DOHH2 (cell line): Measurements from ENCODE around the gene GALR1.

Experiments used
- EZH2phosphoT487 ChIP-seq: fragments of 200-600 bp; sonication (generic); IDR thresholded peaks from 2 replicates; pipeline ENCODE4 v1.6.1; 2017; ENCODE audit warnings: borderline replicate concordance, mild to moderate bottlenecking, antibody characterized with exemption, low read length, moderate library complexity, mixed read lengths
- TF ChIP-seq, protein P1 (sequence below): fragments of 200-600 bp; sonication (generic); IDR thresholded peaks from one replicate; pipeline ENCODE4 v1.5.1; 2014; ENCODE audit warnings: antibody characterized with exemption, mild to moderate bottlenecking, low read depth, low read length; ENCODE audit not compliant: poor library complexity, severe bottlenecking

DNA sequence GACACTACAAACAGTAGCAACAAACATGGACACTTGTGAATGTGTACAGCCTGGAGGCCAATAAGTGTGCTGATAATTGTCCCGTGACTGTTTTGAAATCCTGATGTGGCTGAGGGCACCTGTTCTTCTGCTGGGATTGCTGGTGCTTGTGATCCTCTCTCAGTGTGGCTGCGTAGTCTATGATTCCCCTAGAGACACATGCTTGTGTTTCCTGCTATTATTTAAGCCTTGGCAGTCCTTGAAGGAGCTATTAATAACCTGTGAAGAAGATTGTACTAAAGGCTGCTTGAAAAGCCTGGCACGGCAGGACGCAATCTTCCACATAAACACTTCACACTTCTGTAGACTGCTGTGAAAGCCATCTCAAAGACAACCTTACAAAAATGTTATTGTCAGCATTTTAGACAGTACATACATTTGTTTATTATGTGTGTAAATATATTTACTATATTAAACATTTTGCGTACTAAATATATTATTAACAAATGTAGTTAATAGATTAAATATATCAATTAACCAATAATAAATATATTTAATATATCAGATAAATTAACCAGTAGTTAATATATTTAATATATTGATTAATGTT, 71.4 kb downstream of the GALR1 start:
- TF ChIP-seq, protein P1, sequence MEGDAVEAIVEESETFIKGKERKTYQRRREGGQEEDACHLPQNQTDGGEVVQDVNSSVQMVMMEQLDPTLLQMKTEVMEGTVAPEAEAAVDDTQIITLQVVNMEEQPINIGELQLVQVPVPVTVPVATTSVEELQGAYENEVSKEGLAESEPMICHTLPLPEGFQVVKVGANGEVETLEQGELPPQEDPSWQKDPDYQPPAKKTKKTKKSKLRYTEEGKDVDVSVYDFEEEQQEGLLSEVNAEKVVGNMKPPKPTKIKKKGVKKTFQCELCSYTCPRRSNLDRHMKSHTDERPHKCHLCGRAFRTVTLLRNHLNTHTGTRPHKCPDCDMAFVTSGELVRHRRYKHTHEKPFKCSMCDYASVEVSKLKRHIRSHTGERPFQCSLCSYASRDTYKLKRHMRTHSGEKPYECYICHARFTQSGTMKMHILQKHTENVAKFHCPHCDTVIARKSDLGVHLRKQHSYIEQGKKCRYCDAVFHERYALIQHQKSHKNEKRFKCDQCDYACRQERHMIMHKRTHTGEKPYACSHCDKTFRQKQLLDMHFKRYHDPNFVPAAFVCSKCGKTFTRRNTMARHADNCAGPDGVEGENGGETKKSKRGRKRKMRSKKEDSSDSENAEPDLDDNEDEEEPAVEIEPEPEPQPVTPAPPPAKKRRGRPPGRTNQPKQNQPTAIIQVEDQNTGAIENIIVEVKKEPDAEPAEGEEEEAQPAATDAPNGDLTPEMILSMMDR: no peak
- TF ChIP-seq EZH2phosphoT487: no peak
